Measurements from ENCODE around the gene GPR87. TPM values are rescaled to one million over a fixed set of nuclear protein-coding genes. Genes with fewer than 3 reads are reported as not detected.
A peak's percentile ranks its signal among the peaks of the same experiment; 100 is the strongest.

Gene GPR87, protein sequence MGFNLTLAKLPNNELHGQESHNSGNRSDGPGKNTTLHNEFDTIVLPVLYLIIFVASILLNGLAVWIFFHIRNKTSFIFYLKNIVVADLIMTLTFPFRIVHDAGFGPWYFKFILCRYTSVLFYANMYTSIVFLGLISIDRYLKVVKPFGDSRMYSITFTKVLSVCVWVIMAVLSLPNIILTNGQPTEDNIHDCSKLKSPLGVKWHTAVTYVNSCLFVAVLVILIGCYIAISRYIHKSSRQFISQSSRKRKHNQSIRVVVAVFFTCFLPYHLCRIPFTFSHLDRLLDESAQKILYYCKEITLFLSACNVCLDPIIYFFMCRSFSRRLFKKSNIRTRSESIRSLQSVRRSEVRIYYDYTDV
- not detected for total RNA-seq
- polyA plus RNA-seq: under 1 TPM in 1 of 2 donors, not detected in 1; 0.01 TPM
- long read RNA-seq, donor 1: 0 reads
- long read RNA-seq, donor 2: 0 reads
- long read RNA-seq, donor 3: 0 reads

GRCh38 chr3:151316267-151316991 is at the start of gene GPR87:
GPR87 (minus strand) TSS chr3:151316820; CDS start chr3:151300100, 16,720 bp downstream.
- Histone ChIP-seq H3K27ac (no peak within 1 kb of the TSS), H3K4me3 (no peak within 1 kb of the TSS), H3K27me3 (no peaks in the 10 kb centered on the region), H3K4me1 (peaks cover 0 to 25% (median 0%) of the 10 kb centered on the region in 9 donors), H3K9me3 (no peaks in the 10 kb centered on the region), H3K36me3 (no peaks in the 10 kb centered on the region)
- no peak for DNase-seq
- WGBS, 2 donors: 75 to 79% methylated on average over 7 of the region's 7 CpGs
- TF ChIP-seq, protein P1, sequence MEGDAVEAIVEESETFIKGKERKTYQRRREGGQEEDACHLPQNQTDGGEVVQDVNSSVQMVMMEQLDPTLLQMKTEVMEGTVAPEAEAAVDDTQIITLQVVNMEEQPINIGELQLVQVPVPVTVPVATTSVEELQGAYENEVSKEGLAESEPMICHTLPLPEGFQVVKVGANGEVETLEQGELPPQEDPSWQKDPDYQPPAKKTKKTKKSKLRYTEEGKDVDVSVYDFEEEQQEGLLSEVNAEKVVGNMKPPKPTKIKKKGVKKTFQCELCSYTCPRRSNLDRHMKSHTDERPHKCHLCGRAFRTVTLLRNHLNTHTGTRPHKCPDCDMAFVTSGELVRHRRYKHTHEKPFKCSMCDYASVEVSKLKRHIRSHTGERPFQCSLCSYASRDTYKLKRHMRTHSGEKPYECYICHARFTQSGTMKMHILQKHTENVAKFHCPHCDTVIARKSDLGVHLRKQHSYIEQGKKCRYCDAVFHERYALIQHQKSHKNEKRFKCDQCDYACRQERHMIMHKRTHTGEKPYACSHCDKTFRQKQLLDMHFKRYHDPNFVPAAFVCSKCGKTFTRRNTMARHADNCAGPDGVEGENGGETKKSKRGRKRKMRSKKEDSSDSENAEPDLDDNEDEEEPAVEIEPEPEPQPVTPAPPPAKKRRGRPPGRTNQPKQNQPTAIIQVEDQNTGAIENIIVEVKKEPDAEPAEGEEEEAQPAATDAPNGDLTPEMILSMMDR (IDR thresholded peaks at IDR 0.05): no peak
- intact Hi-C loops (cut with DNase I): no loop called here
- no peak for ATAC-seq

GRCh38 chr3:151362751-151363174 is 46.1 kb upstream of the GPR87 start:
- 70 to 81% methylated on average over 3 of the region's 3 CpGs for WGBS, 2 donors
- Histone ChIP-seq H3K9me3 (no peaks in the 10 kb centered on the region), H3K4me1 (peaks cover 0 to 10% (median 0%) of the 10 kb centered on the region in 9 donors), H3K36me3 (no peaks in the 10 kb centered on the region), H3K27ac (peak overlapping the region in 1 of 10 donors; percentile 29), H3K27me3 (no peaks in the 10 kb centered on the region), H3K4me3 (no peak overlapping the region)
- ATAC-seq (no peak), DNase-seq (no peak)
- intact Hi-C loops (cut with DNase I): no loop called here
- TF ChIP-seq, protein P1 (IDR thresholded peaks at IDR 0.05): no peak

DNA sequence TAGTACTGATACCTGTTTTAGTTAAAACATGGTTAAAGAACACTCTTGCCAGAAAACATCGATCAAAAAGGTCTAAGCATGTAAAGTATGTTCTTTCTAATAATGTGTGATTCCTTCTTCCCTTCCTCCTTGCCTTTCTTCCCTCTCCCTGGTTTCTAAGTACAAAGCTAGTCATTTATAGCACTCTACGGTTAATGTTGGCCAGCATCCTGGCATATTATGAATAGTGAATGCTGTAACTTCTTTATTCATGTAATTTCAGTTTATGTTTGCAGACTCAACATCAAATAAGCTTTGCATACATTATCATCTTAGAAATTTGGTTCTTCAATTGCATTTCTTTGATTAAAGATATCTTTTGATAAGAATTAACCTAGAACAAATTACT is 40.8 kb upstream of the GPR87 start:
- Histone ChIP-seq H3K27me3 (no peaks in the 10 kb centered on the region), H3K4me3 (no peak overlapping the region), H3K36me3 (no peaks in the 10 kb centered on the region), H3K4me1 (peaks cover 0 to 24% (median 0%) of the 10 kb centered on the region in 9 donors), H3K27ac (no peak overlapping the region), H3K9me3 (no peaks in the 10 kb centered on the region)
- no peak for DNase-seq
- ATAC-seq: no peak
- WGBS, 2 donors: 73 to 80% methylated on average over 2 of the region's 2 CpGs
- TF ChIP-seq, protein P1 (IDR thresholded peaks at IDR 0.05): no peak
- intact Hi-C loops (cut with DNase I): no loop called here

GRCh38 chr3:151356794-151357462 is 40.3 kb upstream of the GPR87 start:
- no peak for DNase-seq
- Histone ChIP-seq H3K27me3 (no peaks in the 10 kb centered on the region), H3K36me3 (no peaks in the 10 kb centered on the region), H3K4me1 (peaks cover 0 to 25% (median 0%) of the 10 kb centered on the region in 9 donors), H3K9me3 (no peaks in the 10 kb centered on the region), H3K4me3 (no peak overlapping the region), H3K27ac (no peak overlapping the region)
- 30 to 31% methylated on average over 2 of the region's 2 CpGs for WGBS, 2 donors
- TF ChIP-seq, protein P1 (IDR thresholded peaks at IDR 0.05): no peak
- intact Hi-C loops (cut with DNase I): no loop called here
- ATAC-seq: peak in 1 of 8 donors; percentile 47

All from heart right ventricle (tissue), 16 donors.